ENCODE data around the gene XPC.

Gene XPC

GRCh38 chr3:14125193-14126016, 53.0 kb downstream of the XPC start:
- peaks cover 9% of the 10 kb centered on the region for H3K4me1 ChIP-seq (ENCODE audit: insufficient read depth, poor library complexity, severe bottlenecking)
- no peaks in the 10 kb centered on the region for H3K9me3 ChIP-seq (ENCODE audit: severe bottlenecking)
- DNase-seq (ENCODE audit: low spot score) = no peak
- ATAC-seq (ENCODE audit: low read depth) = peak; percentile 74
- H3K4me3 ChIP-seq (ENCODE audit: severe bottlenecking) = peak overlapping the region; percentile 82
- no peaks in the 10 kb centered on the region for H3K27me3 ChIP-seq (ENCODE audit: insufficient read depth, poor library complexity, severe bottlenecking)
- TF ChIP-seq, protein P1, sequence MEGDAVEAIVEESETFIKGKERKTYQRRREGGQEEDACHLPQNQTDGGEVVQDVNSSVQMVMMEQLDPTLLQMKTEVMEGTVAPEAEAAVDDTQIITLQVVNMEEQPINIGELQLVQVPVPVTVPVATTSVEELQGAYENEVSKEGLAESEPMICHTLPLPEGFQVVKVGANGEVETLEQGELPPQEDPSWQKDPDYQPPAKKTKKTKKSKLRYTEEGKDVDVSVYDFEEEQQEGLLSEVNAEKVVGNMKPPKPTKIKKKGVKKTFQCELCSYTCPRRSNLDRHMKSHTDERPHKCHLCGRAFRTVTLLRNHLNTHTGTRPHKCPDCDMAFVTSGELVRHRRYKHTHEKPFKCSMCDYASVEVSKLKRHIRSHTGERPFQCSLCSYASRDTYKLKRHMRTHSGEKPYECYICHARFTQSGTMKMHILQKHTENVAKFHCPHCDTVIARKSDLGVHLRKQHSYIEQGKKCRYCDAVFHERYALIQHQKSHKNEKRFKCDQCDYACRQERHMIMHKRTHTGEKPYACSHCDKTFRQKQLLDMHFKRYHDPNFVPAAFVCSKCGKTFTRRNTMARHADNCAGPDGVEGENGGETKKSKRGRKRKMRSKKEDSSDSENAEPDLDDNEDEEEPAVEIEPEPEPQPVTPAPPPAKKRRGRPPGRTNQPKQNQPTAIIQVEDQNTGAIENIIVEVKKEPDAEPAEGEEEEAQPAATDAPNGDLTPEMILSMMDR (IDR thresholded peaks at IDR 0.05; ENCODE audit: poor library complexity, severe bottlenecking) = peak; percentile 33
- peak overlapping the region; percentile 79 for H3K27ac ChIP-seq (ENCODE audit: poor library complexity, severe bottlenecking)
- peaks cover 54% of the 10 kb centered on the region for H3K36me3 ChIP-seq (ENCODE audit: low read depth)

- Histone ChIP-seq H3K9me3 (ENCODE audit: severe bottlenecking) (no peaks in the 10 kb centered on the region), H3K36me3 (ENCODE audit: low read depth) (peaks cover 47% of the 10 kb centered on the region), H3K4me3 (ENCODE audit: severe bottlenecking) (peak within 1 kb of the TSS; percentile 82), H3K27ac (ENCODE audit: poor library complexity, severe bottlenecking) (peak within 1 kb of the TSS; percentile 79), H3K27me3 (ENCODE audit: insufficient read depth, poor library complexity, severe bottlenecking) (no peaks in the 10 kb centered on the region), H3K4me1 (ENCODE audit: insufficient read depth, poor library complexity, severe bottlenecking) (peaks cover 9% of the 10 kb centered on the region)
- ATAC-seq (ENCODE audit: low read depth) (peak; percentile 82), DNase-seq (ENCODE audit: low spot score) (peak; percentile 98)
- TF ChIP-seq, protein P1 (IDR thresholded peaks at IDR 0.05; ENCODE audit: poor library complexity, severe bottlenecking) = no peak
Observed at GRCh38 chr3:14124615-14125192, 53.7 kb downstream of the XPC start, which contains the start of the genes CHCHD4 and TMEM43. Gene CHCHD4 (minus strand): TSS chr3:14124870. CDS start chr3:14124676, 194 bp downstream. Gene TMEM43 (plus strand): TSS chr3:14125052. CDS start chr3:14125194, 142 bp downstream.

GRCh38 chr3:14124223-14124614, 54.2 kb downstream of the XPC start:
- DNase-seq (ENCODE audit: low spot score) = no peak
- Histone ChIP-seq H3K9me3 (ENCODE audit: severe bottlenecking) (no peaks in the 10 kb centered on the region), H3K36me3 (ENCODE audit: low read depth) (peaks cover 44% of the 10 kb centered on the region), H3K27ac (ENCODE audit: poor library complexity, severe bottlenecking) (peak overlapping the region; percentile 79), H3K27me3 (ENCODE audit: insufficient read depth, poor library complexity, severe bottlenecking) (no peaks in the 10 kb centered on the region), H3K4me3 (ENCODE audit: severe bottlenecking) (peak overlapping the region; percentile 82), H3K4me1 (ENCODE audit: insufficient read depth, poor library complexity, severe bottlenecking) (peaks cover 9% of the 10 kb centered on the region)
- TF ChIP-seq, protein P1 (IDR thresholded peaks at IDR 0.05; ENCODE audit: poor library complexity, severe bottlenecking) = no peak
- peak; percentile 5; the same call in 2 of the 3 replicates for ATAC-seq (ENCODE audit: low read depth)

GRCh38 chr3:14123308-14124222, 54.8 kb downstream of the XPC start:
- Histone ChIP-seq H3K36me3 (ENCODE audit: low read depth) (peaks cover 39% of the 10 kb centered on the region), H3K9me3 (ENCODE audit: severe bottlenecking) (no peaks in the 10 kb centered on the region), H3K27ac (ENCODE audit: poor library complexity, severe bottlenecking) (peak overlapping the region; percentile 79), H3K4me1 (ENCODE audit: insufficient read depth, poor library complexity, severe bottlenecking) (peaks cover 9% of the 10 kb centered on the region), H3K4me3 (ENCODE audit: severe bottlenecking) (peak overlapping the region; percentile 82), H3K27me3 (ENCODE audit: insufficient read depth, poor library complexity, severe bottlenecking) (no peaks in the 10 kb centered on the region)
- DNase-seq (ENCODE audit: low spot score) = no peak
- no peak for ATAC-seq (ENCODE audit: low read depth)
- TF ChIP-seq, protein P1 (IDR thresholded peaks at IDR 0.05; ENCODE audit: poor library complexity, severe bottlenecking) = peak; percentile 5
